HL-60 (cell line): ENCODE measurements around the gene VPS41.

Source experiments
- CTCF ChIP-seq: IDR thresholded peaks from one replicate; pipeline ENCODE4 v1.5.1; 2011; ENCODE audit warnings: low read length, control low read depth, inconsistent platforms; ENCODE audit not compliant: insufficient read depth
- GABPA ChIP-seq: IDR thresholded peaks from 2 replicates; pipeline ENCODE4 v1.6.1; 2012; ENCODE audit warnings: low read depth
- REST ChIP-seq: IDR thresholded peaks from 2 replicates; pipeline ENCODE4 v1.6.1; 2012; ENCODE audit warnings: low read depth; ENCODE audit not compliant: insufficient replicate concordance

- no peak for TF ChIP-seq CTCF
- no peak for TF ChIP-seq REST
- TF ChIP-seq GABPA = no peak
Observed at GRCh38 chr7:38834357-38834756, 74.6 kb downstream of the VPS41 start.
